ENCODE data around the gene TMEM181. TPM values are rescaled to one million over a fixed set of nuclear protein-coding genes. Genes with fewer than 3 reads are reported as not detected.

TMEM181 gene
- total RNA-seq, 1 experiment from 2014 or later = 19.9 TPM

- Histone ChIP-seq H3K9me3 (no peaks in the 10 kb centered on the region), H3K4me3 (no peak overlapping the region), H3K36me3 (peaks cover 46% of the 10 kb centered on the region), H3K27me3 (no peaks in the 10 kb centered on the region)
- DNase-seq = no peak
Observed at GRCh38 chr6:158571826-158572652, 12.1 kb downstream of the TMEM181 start.

- H3K9me3 ChIP-seq = no peaks in the 10 kb centered on the region
- H3K36me3 ChIP-seq = peaks cover 54% of the 10 kb centered on the region
- H3K27me3 ChIP-seq = no peaks in the 10 kb centered on the region
- DNase-seq = no peak
- no peak overlapping the region for H3K4me3 ChIP-seq
Observed at GRCh38 chr6:158572653-158573541, 13.0 kb downstream of the TMEM181 start.

- Histone ChIP-seq H3K4me3 (no peak overlapping the region), H3K9me3 (no peaks in the 10 kb centered on the region), H3K36me3 (peaks cover 61% of the 10 kb centered on the region), H3K27me3 (no peaks in the 10 kb centered on the region)
- DNase-seq = no peak
Observed at GRCh38 chr6:158573542-158573931, 13.6 kb downstream of the TMEM181 start.

- H3K9me3 ChIP-seq = no peaks in the 10 kb centered on the region
- H3K27me3 ChIP-seq = no peaks in the 10 kb centered on the region
- no peak overlapping the region for H3K4me3 ChIP-seq
- DNase-seq = no peak
- H3K36me3 ChIP-seq = peaks cover 62% of the 10 kb centered on the region
Observed at GRCh38 chr6:158574800-158575199, 14.9 kb downstream of the TMEM181 start.

- H3K36me3 ChIP-seq = peaks cover 63% of the 10 kb centered on the region
- H3K27me3 ChIP-seq = no peaks in the 10 kb centered on the region
- no peak for DNase-seq
- H3K9me3 ChIP-seq = no peaks in the 10 kb centered on the region
- no peak overlapping the region for H3K4me3 ChIP-seq
Observed at GRCh38 chr6:158575550-158575949, 15.7 kb downstream of the TMEM181 start.

GRCh38 chr6:158584236-158584651, 24.4 kb downstream of the TMEM181 start:
- H3K4me3 ChIP-seq = no peak overlapping the region
- DNase-seq = no peak
- peaks cover 73% of the 10 kb centered on the region for H3K36me3 ChIP-seq
- no peaks in the 10 kb centered on the region for H3K27me3 ChIP-seq
- no peaks in the 10 kb centered on the region for H3K9me3 ChIP-seq

- Histone ChIP-seq H3K27me3 (no peaks in the 10 kb centered on the region), H3K9me3 (no peaks in the 10 kb centered on the region), H3K4me3 (no peak overlapping the region), H3K36me3 (peaks cover 79% of the 10 kb centered on the region)
- DNase-seq = no peak
Observed at GRCh38 chr6:158586652-158587051, 26.8 kb downstream of the TMEM181 start.

- Histone ChIP-seq H3K27me3 (no peaks in the 10 kb centered on the region), H3K36me3 (peaks cover 75% of the 10 kb centered on the region), H3K4me3 (no peak overlapping the region), H3K9me3 (no peaks in the 10 kb centered on the region)
- DNase-seq = no peak
Observed at GRCh38 chr6:158589366-158589765, 29.5 kb downstream of the TMEM181 start.

- DNase-seq = no peak
- Histone ChIP-seq H3K9me3 (no peaks in the 10 kb centered on the region), H3K36me3 (peaks cover 73% of the 10 kb centered on the region), H3K27me3 (no peaks in the 10 kb centered on the region), H3K4me3 (no peak overlapping the region)
Observed at GRCh38 chr6:158591134-158591809, 31.4 kb downstream of the TMEM181 start.

- H3K4me3 ChIP-seq = no peak overlapping the region
- no peaks in the 10 kb centered on the region for H3K27me3 ChIP-seq
- H3K9me3 ChIP-seq = no peaks in the 10 kb centered on the region
- peaks cover 73% of the 10 kb centered on the region for H3K36me3 ChIP-seq
- no peak for DNase-seq
Observed at GRCh38 chr6:158591810-158592209, 31.9 kb downstream of the TMEM181 start.

GRCh38 chr6:158593670-158594069, 33.8 kb downstream of the TMEM181 start:
- Histone ChIP-seq H3K27me3 (no peaks in the 10 kb centered on the region), H3K9me3 (no peaks in the 10 kb centered on the region), H3K36me3 (peaks cover 74% of the 10 kb centered on the region), H3K4me3 (no peak overlapping the region)
- no peak for DNase-seq

GRCh38 chr6:158595223-158595622, 35.3 kb downstream of the TMEM181 start:
- no peak for DNase-seq
- Histone ChIP-seq H3K36me3 (peaks cover 80% of the 10 kb centered on the region), H3K9me3 (no peaks in the 10 kb centered on the region), H3K27me3 (no peaks in the 10 kb centered on the region), H3K4me3 (no peak overlapping the region)

- H3K36me3 ChIP-seq = peaks cover 64% of the 10 kb centered on the region
- no peaks in the 10 kb centered on the region for H3K9me3 ChIP-seq
Observed at GRCh38 chr6:158596861-158597260, 37.0 kb downstream of the TMEM181 start.

GRCh38 chr6:158597565-158597964, 37.7 kb downstream of the TMEM181 start:
- no peak for DNase-seq
- H3K36me3 ChIP-seq = peaks cover 62% of the 10 kb centered on the region
- H3K27me3 ChIP-seq = no peaks in the 10 kb centered on the region

More at GRCh38 chr6:158596861-158597260, 37.0 kb downstream of the TMEM181 start:
- Histone ChIP-seq H3K4me3 (no peak overlapping the region), H3K27me3 (no peaks in the 10 kb centered on the region)
- no peak for DNase-seq

GRCh38 chr6:158599635-158600034, 39.7 kb downstream of the TMEM181 start:
- Histone ChIP-seq H3K9me3 (no peaks in the 10 kb centered on the region), H3K27me3 (no peaks in the 10 kb centered on the region), H3K36me3 (peaks cover 58% of the 10 kb centered on the region), H3K4me3 (no peak overlapping the region)
- DNase-seq = no peak

More at GRCh38 chr6:158597565-158597964, 37.7 kb downstream of the TMEM181 start:
- Histone ChIP-seq H3K4me3 (no peak overlapping the region), H3K9me3 (no peaks in the 10 kb centered on the region)

- H3K9me3 ChIP-seq = no peaks in the 10 kb centered on the region
- no peaks in the 10 kb centered on the region for H3K27me3 ChIP-seq
- no peak overlapping the region for H3K4me3 ChIP-seq
- DNase-seq = no peak
- H3K36me3 ChIP-seq = peaks cover 49% of the 10 kb centered on the region
Observed at GRCh38 chr6:158603261-158604047, 43.6 kb downstream of the TMEM181 start.

Measured in MG63 (cell line).